HCT116 (cell line): ENCODE measurements around the gene SP3. TPM values are rescaled to one million over a fixed set of nuclear protein-coding genes. Genes with fewer than 3 reads are reported as not detected.

ENCODE experiments used
- ATAC-seq: fragments of 200-7000 bp; cut with Tn5 transposase; 2 replicates; pipeline ENCODE4 v1.9.1; 2020; ENCODE audit warnings: mild to moderate bottlenecking, moderate library complexity
- BruUV-seq: library from RNA; stranded (reverse); fragments of 400-500 nt; replicated peaks from 2 replicates; lab custom pipeline; 2021; lab: Mats Ljungman, UMichigan
- CTCF ChIA-PET: fragments of 300-600 bp; sonication (Branson Sonifier 250); formaldehyde crosslinking; loops from one replicate; lab custom pipeline; 2021; ENCODE audit warnings: antibody characterized with exemption; lab: Charles Lee
- POLR2A ChIA-PET: fragments of 300-600, 350-600 bp; sonication (Branson Sonifier 250); formaldehyde crosslinking; loops from one replicate; lab custom pipeline; 2021; ENCODE audit warnings: antibody characterized with exemption; lab: Charles Lee
- RAD21 ChIA-PET, 2 experiments: fragments of 300-600 bp; sonication (Branson Sonifier 250); formaldehyde crosslinking; loops; one replicate each; lab custom pipeline; 2023; ENCODE audit warnings: low total read pairs in 2 of 2; ENCODE audit not compliant: uncharacterized antibody in 2 of 2, unreplicated experiment in 2 of 2, low non-redundant PET in 1 of 2; lab: Charles Lee
- DNase-seq: peaks from one replicate; pipeline ENCODE4 v3.0.0-alpha.2; 2010; ENCODE audit warnings: low read depth, low spot score
- H2AFZ ChIP-seq: fragments of 200-600 bp; shearing (Covaris generic), sonication (generic); 2 replicates; pipeline ENCODE4 v1.6.1; 2017; ENCODE audit warnings: low read depth, mixed run types, mixed read lengths, antibody characterized with exemption, low read length; ENCODE audit not compliant: poor library complexity, severe bottlenecking
- H3K27ac ChIP-seq: 2 replicates; pipeline ENCODE4 v1.5.1; 2012; ENCODE audit warnings: low read depth, low read length
- H3K27me3 ChIP-seq: fragments of 200-600 bp; sonication (generic); 2 replicates; pipeline ENCODE4 v1.6.1; 2016; ENCODE audit warnings: mixed run types, low read length, mixed read lengths; ENCODE audit not compliant: insufficient read depth
- H3K36me3 ChIP-seq, 2 experiments: fragments of 200-500 bp in 1 of 2; fragments of 200-600 bp in 1 of 2; sonication (Bioruptor generic) in 1 of 2; sonication (generic) in 1 of 2; 2 replicates each; pipeline versions ENCODE4 v1.5.1 to v1.6.1; 2014 to 2016; ENCODE audit warnings: low read length in 2 of 2, inconsistent platforms in 1 of 2, mixed read lengths in 1 of 2, mixed run types in 1 of 2; ENCODE audit not compliant: insufficient read depth in 2 of 2, control insufficient read depth in 1 of 2
- H3K4me1 ChIP-seq, 2 experiments: fragments of 200-600 bp in 1 of 2; sonication (generic) in 1 of 2; 2 replicates each; pipeline versions ENCODE4 v1.5.1 to v1.6.1; 2012 to 2017; ENCODE audit warnings: low read length in 2 of 2, inconsistent platforms in 1 of 2, mild to moderate bottlenecking in 1 of 2, mixed read lengths in 1 of 2, mixed run types in 1 of 2, moderate library complexity in 1 of 2; ENCODE audit not compliant: insufficient read depth in 2 of 2, control insufficient read depth in 1 of 2
- H3K4me2 ChIP-seq: fragments of 200-600 bp; sonication (generic); 2 replicates; pipeline ENCODE4 v1.6.1; 2017; ENCODE audit warnings: mixed run types, low read length, mixed read lengths
- H3K4me3 ChIP-seq, 2 experiments: fragments of 200-600 bp in 1 of 2; sonication (generic) in 1 of 2; replicated peaks in 1 of 2; 2 replicates each; pipeline ENCODE4 v1.5.1; 2011 to 2016; ENCODE audit warnings: low read length in 2 of 2, control low read depth in 1 of 2, low read depth in 1 of 2, mild to moderate bottlenecking in 1 of 2, mixed read lengths in 1 of 2, mixed run types in 1 of 2
- H3K79me2 ChIP-seq: fragments of 200-600 bp; sonication (generic); 2 replicates; pipeline ENCODE4 v1.6.1; 2017; ENCODE audit warnings: mild to moderate bottlenecking, mixed run types, low read length, moderate library complexity, mixed read lengths; ENCODE audit not compliant: insufficient read depth
- H3K9ac ChIP-seq: fragments of 200-600 bp; sonication (generic); 2 replicates; pipeline ENCODE4 v1.6.1; 2016; ENCODE audit warnings: low read length, mixed read lengths
- H3K9me2 ChIP-seq: fragments of 200-600 bp; sonication (generic), shearing (Covaris generic); 2 replicates; pipeline ENCODE4 v1.6.1; 2017; ENCODE audit warnings: mixed run types, mild to moderate bottlenecking, moderate library complexity; ENCODE audit not compliant: insufficient read depth
- H3K9me3 ChIP-seq, 2 experiments: fragments of 200-500 bp in 1 of 2; fragments of 200-600 bp in 1 of 2; sonication (Bioruptor generic) in 1 of 2; sonication (generic) in 1 of 2; 2 replicates each; pipeline ENCODE4 v1.6.1; 2014 to 2017; ENCODE audit warnings: low read length in 2 of 2, mixed read lengths in 2 of 2, inconsistent platforms in 1 of 2, low read depth in 1 of 2, mild to moderate bottlenecking in 1 of 2, mixed run types in 1 of 2, moderate library complexity in 1 of 2; ENCODE audit not compliant: control insufficient read depth in 1 of 2, insufficient read depth in 1 of 2
- H4K20me1 ChIP-seq: fragments of 200-600 bp; sonication (generic), shearing (Covaris generic); 2 replicates; pipeline ENCODE4 v1.6.1; 2017; ENCODE audit warnings: mixed run types, mild to moderate bottlenecking, moderate library complexity; ENCODE audit not compliant: insufficient read depth
- CBX3 ChIP-seq: IDR thresholded peaks from 2 replicates; pipeline ENCODE4 v1.6.1; 2012; ENCODE audit warnings: low read depth
- ELF1 ChIP-seq: IDR thresholded peaks from 2 replicates; pipeline ENCODE4 v1.6.1; 2012; ENCODE audit warnings: low read depth, borderline replicate concordance
- FOSL1 ChIP-seq: IDR thresholded peaks from 2 replicates; pipeline ENCODE4 v1.6.1; 2012; ENCODE audit warnings: low read depth
- SIN3A ChIP-seq: IDR thresholded peaks from 2 replicates; pipeline ENCODE4 v1.6.1; 2012; ENCODE audit warnings: low read depth
- TCF7L2 ChIP-seq: IDR thresholded peaks from 2 replicates; pipeline ENCODE4 v1.7.0; 2011; ENCODE audit warnings: borderline replicate concordance, inconsistent platforms; ENCODE audit not compliant: insufficient read depth, insufficient read length; ENCODE audit errors: extremely low read depth
- ZFX ChIP-seq: fragments of 450-650 bp; IDR thresholded peaks from 2 replicates; pipeline ENCODE4 v1.6.1; 2017
- intact Hi-C: fragments of 100-400 bp; cut with micrococcal nuclease; formaldehyde crosslinking; loops from 2 replicates; pipeline ENCODE4 v1.10.0; 2022
- total RNA-seq: library from RNA; stranded (reverse); gene quantifications from one replicate; pipeline ENCODE4 v1.2.1, GENCODE V29; 2021; ENCODE audit not compliant: unreplicated experiment

The SP3 gene
- total RNA-seq, 1 experiment from 2014 or later = 98.0 TPM

DNA sequence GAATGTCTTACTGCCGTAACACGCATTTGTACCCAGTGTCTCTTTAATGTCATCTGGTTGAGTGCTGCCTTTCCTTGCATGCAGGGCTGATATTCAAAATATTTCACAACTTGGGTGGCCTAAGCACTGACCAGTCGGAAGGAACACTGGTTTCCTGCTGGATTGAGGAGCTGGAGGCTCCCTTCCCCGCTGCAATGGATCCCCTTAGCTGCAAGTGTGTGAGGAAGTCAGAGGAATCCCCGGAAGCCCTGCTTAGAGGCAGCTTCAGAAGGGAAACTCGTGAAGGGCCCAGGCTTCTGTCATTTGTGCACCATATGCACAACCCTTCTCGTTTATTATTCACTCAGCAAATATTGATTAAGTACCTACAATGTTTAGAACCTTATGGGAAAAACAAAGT is 33.2 kb upstream of the SP3 start:
- no peak for DNase-seq
- no peaks in the 10 kb centered on the region for H3K36me3 ChIP-seq
- no peaks in the 10 kb centered on the region for H3K4me1 ChIP-seq
- no peak overlapping the region for H2AFZ ChIP-seq
- no peak overlapping the region for H3K4me3 ChIP-seq
- no peak overlapping the region for H3K4me2 ChIP-seq
- no peak overlapping the region for H3K9ac ChIP-seq
- BruUV-seq = no TSS peak
- TF ChIP-seq SIN3A = no peak
- no peak for TF ChIP-seq TCF7L2
- TF ChIP-seq, all 23 proteins: peak for 0
- H3K79me2 ChIP-seq = no peaks in the 10 kb centered on the region
- ChIA-PET POLR2A (no interaction called here), RAD21 (no interaction called here), CTCF (no interaction called here)
- H3K9me2 ChIP-seq = no peaks in the 10 kb centered on the region
- H4K20me1 ChIP-seq = no peaks in the 10 kb centered on the region
- no peaks in the 10 kb centered on the region for H3K9me3 ChIP-seq
- H3K27me3 ChIP-seq = no peaks in the 10 kb centered on the region
- no peak overlapping the region for H3K27ac ChIP-seq
- intact Hi-C loops = no loop called here
- no peak for ATAC-seq

DNA sequence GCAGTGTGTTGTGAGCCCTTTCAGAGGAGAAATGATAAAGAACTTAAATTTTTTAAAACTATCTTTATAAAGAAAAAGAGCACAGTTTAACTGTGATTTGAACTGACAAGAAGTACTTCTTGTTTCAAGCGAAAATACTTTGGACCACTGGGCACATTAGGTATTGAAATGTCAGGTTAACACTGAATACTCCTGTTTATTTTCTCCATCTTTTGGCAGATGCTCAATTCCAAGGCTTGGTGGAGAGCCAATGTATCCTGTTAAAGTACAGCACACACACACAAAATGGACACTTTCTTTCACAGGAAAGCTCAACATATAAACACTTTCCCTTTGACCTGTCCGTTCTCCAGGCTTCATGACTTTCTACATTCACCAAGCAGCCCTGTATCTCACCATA is 32.6 kb upstream of the SP3 start:
- H2AFZ ChIP-seq = no peak overlapping the region
- H3K9me2 ChIP-seq = no peaks in the 10 kb centered on the region
- H3K4me3 ChIP-seq = no peak overlapping the region
- H3K79me2 ChIP-seq = no peaks in the 10 kb centered on the region
- H3K27me3 ChIP-seq = no peaks in the 10 kb centered on the region
- no peaks in the 10 kb centered on the region for H3K4me1 ChIP-seq
- intact Hi-C loops = no loop called here
- H3K36me3 ChIP-seq = no peaks in the 10 kb centered on the region
- RAD21 ChIA-PET = no interaction called here
- H4K20me1 ChIP-seq = no peaks in the 10 kb centered on the region
- no peak overlapping the region for H3K9ac ChIP-seq
- ATAC-seq = no peak
- H3K9me3 ChIP-seq = no peaks in the 10 kb centered on the region
- no peak overlapping the region for H3K4me2 ChIP-seq
- CTCF ChIA-PET = no interaction called here
- no peak for TF ChIP-seq FOSL1
- no peak for TF ChIP-seq SIN3A
- no peak for TF ChIP-seq ELF1
- no peak for TF ChIP-seq ZFX
- no peak for TF ChIP-seq CBX3
- BruUV-seq = no TSS peak
- POLR2A ChIA-PET = no interaction called here
- no peak for DNase-seq
- no peak overlapping the region for H3K27ac ChIP-seq
